Mononuclear cell (primary cell): Measurements from ENCODE around the gene RAX2. TPM values are rescaled to one million over a fixed set of nuclear protein-coding genes. Genes with fewer than 3 reads are reported as not detected.
"Not testable (repeated sequence)": the region's sequence is repeated elsewhere in the genome, so short reads cannot be mapped to it uniquely, and the experiment has no call there.

Experiments used
- H3K27me3 ChIP-seq: 2 replicates; pipeline ENCODE4 v1.6.0; 2011; ENCODE audit warnings: low read length, control low read depth; ENCODE audit not compliant: insufficient read depth
- H3K4me1 ChIP-seq: 2 replicates; pipeline ENCODE4 v1.5.1; 2011; ENCODE audit warnings: mild to moderate bottlenecking, low read length, control low read depth; ENCODE audit not compliant: insufficient read depth
- H3K4me3 ChIP-seq: 2 replicates; pipeline ENCODE4 v1.5.1; 2011; ENCODE audit warnings: mild to moderate bottlenecking, low read length, moderate library complexity
- H3K9me3 ChIP-seq: 2 replicates; pipeline ENCODE4 v1.5.1; 2011; ENCODE audit warnings: low read depth, mild to moderate bottlenecking, control low read depth, low read length
- total RNA-seq: library from RNA; depleted of rRNA; stranded (reverse); fragments of >200 nt; gene quantifications from one replicate; pipeline ENCODE4 v1.2.3, GENCODE V29; 2012

Gene RAX2
- total RNA-seq, 1 donor = not detected

- no peaks in the 10 kb centered on the region for H3K4me1 ChIP-seq
- no peaks in the 10 kb centered on the region for H3K27me3 ChIP-seq
- no peaks in the 10 kb centered on the region for H3K9me3 ChIP-seq
- no peak overlapping the region for H3K4me3 ChIP-seq
Observed at GRCh38 chr19:3775831-3776230, 3.8 kb upstream of the RAX2 start.

GRCh38 chr19:3775374-3775711, 3.3 kb upstream of the RAX2 start:
- H3K9me3 ChIP-seq = no peaks in the 10 kb centered on the region
- H3K4me3 ChIP-seq = no peak overlapping the region

GRCh38 chr19:3774621-3775373, 2.8 kb upstream of the RAX2 start:
- no peak overlapping the region for H3K4me3 ChIP-seq
- no peaks in the 10 kb centered on the region for H3K4me1 ChIP-seq
- H3K9me3 ChIP-seq = no peaks in the 10 kb centered on the region
- no peaks in the 10 kb centered on the region for H3K27me3 ChIP-seq

More at GRCh38 chr19:3775374-3775711, 3.3 kb upstream of the RAX2 start:
- Histone ChIP-seq H3K4me1 (no peaks in the 10 kb centered on the region), H3K27me3 (no peaks in the 10 kb centered on the region)

- Histone ChIP-seq H3K9me3 (no peaks in the 10 kb centered on the region), H3K4me3 (no peak overlapping the region), H3K4me1 (no peaks in the 10 kb centered on the region), H3K27me3 (no peaks in the 10 kb centered on the region)
Observed at GRCh38 chr19:3773814-3774515, 1.9 kb upstream of the RAX2 start.

- Histone ChIP-seq H3K4me1 (peaks cover 4% of the 10 kb centered on the region), H3K27me3 (no peaks in the 10 kb centered on the region), H3K9me3 (no peaks in the 10 kb centered on the region), H3K4me3 (no peak overlapping the region)
Observed at GRCh38 chr19:3771000-3771905, 775 bp downstream of the RAX2 start.

GRCh38 chr19:3770136-3770999, 1.7 kb downstream of the RAX2 start:
- Histone ChIP-seq H3K4me3 (no peak overlapping the region), H3K9me3 (no peaks in the 10 kb centered on the region), H3K4me1 (peaks cover 5% of the 10 kb centered on the region), H3K27me3 (no peaks in the 10 kb centered on the region)

GRCh38 chr19:3769494-3769893, 2.5 kb downstream of the RAX2 start:
- Histone ChIP-seq H3K9me3 (no peaks in the 10 kb centered on the region), H3K4me1 (peaks cover 5% of the 10 kb centered on the region), H3K27me3 (no peaks in the 10 kb centered on the region), H3K4me3 (no peak overlapping the region)

- Histone ChIP-seq H3K27me3 (no peaks in the 10 kb centered on the region), H3K4me3 (no peak overlapping the region), H3K9me3 (no peaks in the 10 kb centered on the region), H3K4me1 (peaks cover 7% of the 10 kb centered on the region)
Observed at GRCh38 chr19:3768748-3769099, 3.3 kb downstream of the RAX2 start.

GRCh38 chr19:3768015-3768747, 3.8 kb downstream of the RAX2 start:
- Histone ChIP-seq H3K27me3 (no peaks in the 10 kb centered on the region), H3K9me3 (no peaks in the 10 kb centered on the region), H3K4me1 (peaks cover 13% of the 10 kb centered on the region), H3K4me3 (no peak overlapping the region)

GRCh38 chr19:3767050-3767449, 5.0 kb downstream of the RAX2 start:
- Histone ChIP-seq H3K4me3 (no peak overlapping the region), H3K27me3 (no peaks in the 10 kb centered on the region), H3K9me3 (no peaks in the 10 kb centered on the region), H3K4me1 (peaks cover 15% of the 10 kb centered on the region)

- H3K4me3 ChIP-seq = no peak overlapping the region
- H3K27me3 ChIP-seq = no peaks in the 10 kb centered on the region
- no peaks in the 10 kb centered on the region for H3K9me3 ChIP-seq
- H3K4me1 ChIP-seq = peaks cover 21% of the 10 kb centered on the region
Observed at GRCh38 chr19:3766520-3766919, 5.5 kb downstream of the RAX2 start.

GRCh38 chr19:3765757-3766156, 6.3 kb downstream of the RAX2 start:
- H3K27me3 ChIP-seq, H3K4me3 ChIP-seq, H3K9me3 ChIP-seq: not testable (repeated sequence)
- peaks cover 26% of the 10 kb centered on the region for H3K4me1 ChIP-seq

GRCh38 chr19:3765121-3765520, 6.9 kb downstream of the RAX2 start:
- no peaks in the 10 kb centered on the region for H3K9me3 ChIP-seq
- peaks cover 33% of the 10 kb centered on the region for H3K4me1 ChIP-seq
- no peaks in the 10 kb centered on the region for H3K27me3 ChIP-seq

More at GRCh38 chr19:3765121-3765520, 6.9 kb downstream of the RAX2 start:
- H3K4me3 ChIP-seq = no peak overlapping the region
